ENCODE measurements around the gene TNS3. TPM values are rescaled to one million over a fixed set of nuclear protein-coding genes. Genes with fewer than 3 reads are reported as not detected.

TNS3 gene
- total and polyA plus RNA-seq, 2 donors (not counting 3 experiments of a cell fraction or from before 2014, with no cell fraction given): 10.4 to 45.1 TPM

DNA sequence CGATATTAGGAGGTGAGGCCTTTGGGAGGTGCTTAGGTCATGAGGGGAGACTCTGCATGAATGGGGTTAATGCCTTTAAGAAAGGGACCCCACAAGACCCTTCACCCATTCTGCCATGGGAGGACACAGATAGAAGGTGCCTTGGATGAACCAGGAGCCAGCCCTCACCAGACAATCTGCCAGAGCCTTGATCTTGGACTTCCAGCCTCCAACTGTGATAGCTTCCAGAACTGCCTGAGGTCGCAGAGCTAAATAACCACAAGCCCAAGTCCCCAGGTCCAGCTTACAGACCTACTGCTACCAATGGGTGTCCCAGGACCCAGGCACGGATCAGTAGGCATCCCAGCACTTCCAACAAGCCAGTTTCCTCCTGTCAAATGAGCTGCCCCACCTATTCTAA, 37.5 kb downstream of the TNS3 start:
- no peak for FAIRE-seq
- no peaks in the 10 kb centered on the region for H3K27me3 ChIP-seq (ENCODE audit: control insufficient read depth in 2 of 2, insufficient read depth in 2 of 2, low read length in 2 of 2)
- H3K4me2 ChIP-seq (ENCODE audit: insufficient read depth, low read length): no peak overlapping the region
- TF ChIP-seq MYC (IDR thresholded peaks at IDR 0.05; ENCODE audit: low read depth, low read length) (no peak), POLR2AphosphoS5 (IDR thresholded peaks at IDR 0.05; ENCODE audit: insufficient read depth, low read depth, low read length) (no peak), GATA2 (IDR thresholded peaks at IDR 0.05; ENCODE audit: insufficient read depth, insufficient read length, low read depth, low read length) (no peak), FOS (IDR thresholded peaks at IDR 0.05; ENCODE audit: borderline replicate concordance, insufficient read depth, low read length) (no peak), EZH2 (IDR thresholded peaks at IDR 0.05; ENCODE audit: borderline replicate concordance, low read depth, low read length, severe bottlenecking) (no peak), JUN (IDR thresholded peaks at IDR 0.05; ENCODE audit: borderline replicate concordance, insufficient read depth, insufficient read length, low read depth) (no peak), POLR2A (IDR thresholded peaks at IDR 0.05; ENCODE audit: low read depth, low read length) (no peak)
- TF ChIP-seq, protein P1, sequence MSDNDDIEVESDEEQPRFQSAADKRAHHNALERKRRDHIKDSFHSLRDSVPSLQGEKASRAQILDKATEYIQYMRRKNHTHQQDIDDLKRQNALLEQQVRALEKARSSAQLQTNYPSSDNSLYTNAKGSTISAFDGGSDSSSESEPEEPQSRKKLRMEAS (IDR thresholded peaks at IDR 0.05; ENCODE audit: insufficient read depth, insufficient read length): no peak
- TF ChIP-seq, protein P2, sequence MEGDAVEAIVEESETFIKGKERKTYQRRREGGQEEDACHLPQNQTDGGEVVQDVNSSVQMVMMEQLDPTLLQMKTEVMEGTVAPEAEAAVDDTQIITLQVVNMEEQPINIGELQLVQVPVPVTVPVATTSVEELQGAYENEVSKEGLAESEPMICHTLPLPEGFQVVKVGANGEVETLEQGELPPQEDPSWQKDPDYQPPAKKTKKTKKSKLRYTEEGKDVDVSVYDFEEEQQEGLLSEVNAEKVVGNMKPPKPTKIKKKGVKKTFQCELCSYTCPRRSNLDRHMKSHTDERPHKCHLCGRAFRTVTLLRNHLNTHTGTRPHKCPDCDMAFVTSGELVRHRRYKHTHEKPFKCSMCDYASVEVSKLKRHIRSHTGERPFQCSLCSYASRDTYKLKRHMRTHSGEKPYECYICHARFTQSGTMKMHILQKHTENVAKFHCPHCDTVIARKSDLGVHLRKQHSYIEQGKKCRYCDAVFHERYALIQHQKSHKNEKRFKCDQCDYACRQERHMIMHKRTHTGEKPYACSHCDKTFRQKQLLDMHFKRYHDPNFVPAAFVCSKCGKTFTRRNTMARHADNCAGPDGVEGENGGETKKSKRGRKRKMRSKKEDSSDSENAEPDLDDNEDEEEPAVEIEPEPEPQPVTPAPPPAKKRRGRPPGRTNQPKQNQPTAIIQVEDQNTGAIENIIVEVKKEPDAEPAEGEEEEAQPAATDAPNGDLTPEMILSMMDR (IDR thresholded peaks at IDR 0.05; ENCODE audit: extremely low read depth in 1 of 2, insufficient read depth in 1 of 2, low read depth in 1 of 2, low read length in 2 of 2): no peak
- no peaks in the 10 kb centered on the region for H3K36me3 ChIP-seq (ENCODE audit: control insufficient read depth in 2 of 2, extremely low read depth in 1 of 2, insufficient read depth in 2 of 2, low read length in 2 of 2)
- DNase-seq (ENCODE audit: low read depth, low spot score): no peak
- no peak overlapping the region for H3K27ac ChIP-seq (ENCODE audit: insufficient read depth, low read depth, low read length)
- ChIA-PET POLR2A (no interaction called here), CTCF (no interaction called here)
- H3K4me1 ChIP-seq (ENCODE audit: control insufficient read depth, extremely low read depth, insufficient read depth, low read length): no peaks in the 10 kb centered on the region
- H3K9ac ChIP-seq (replicated peaks; ENCODE audit: extremely low read depth, insufficient read depth, low read length): no peak overlapping the region
- no peaks in the 10 kb centered on the region for H3K9me3 ChIP-seq (replicated peaks; ENCODE audit: control insufficient read depth, insufficient read depth, low read length)
- BruUV-seq (replicated peaks): no TSS peak
- dilution Hi-C loops (cut with MboI; ENCODE audit: extremely low pct_ligation_motif_present, low sequenced_read_pairs): no loop called here
- intact Hi-C loops (cut with micrococcal nuclease): no loop called here
- H3K9me1 ChIP-seq (replicated peaks; ENCODE audit: control insufficient read depth, extremely low read depth, insufficient read depth, low read length): no peaks in the 10 kb centered on the region
- no peaks in the 10 kb centered on the region for H4K20me1 ChIP-seq (replicated peaks; ENCODE audit: control insufficient read depth, extremely low read depth, insufficient read depth, low read length)
- no peak overlapping the region for H3K4me3 ChIP-seq (replicated peaks in 1 of 3; ENCODE audit: insufficient read depth in 1 of 3, low read depth in 1 of 3, low read length in 3 of 3)
- no peak overlapping the region for H2AFZ ChIP-seq (ENCODE audit: low read depth, low read length)
- H3K79me2 ChIP-seq (ENCODE audit: control insufficient read depth, insufficient read depth, low read length): no peaks in the 10 kb centered on the region

Measured in endothelial cell of umbilical vein (primary cell).